GM21576 (cell line): ENCODE measurements around the gene PHLDA3.

ENCODE experiments used
- ATAC-seq: cut with Tn5 transposase; IDR thresholded peaks from one replicate; pipeline ENCODE4 v1.9.1; 2021; ENCODE audit warnings: mild to moderate bottlenecking, moderate library complexity; ENCODE audit not compliant: unreplicated experiment

The PHLDA3 gene

GRCh38 chr1:201466492-201466891 lies 2.5 kb downstream of the PHLDA3 start:
- no peak for ATAC-seq

- ATAC-seq: no peak
These were observed 3.2 kb downstream of the PHLDA3 start for GRCh38 chr1:201465698-201466290.

GRCh38 chr1:201463071-201463552 lies 5.9 kb downstream of the PHLDA3 start:
- ATAC-seq: no peak

- no peak for ATAC-seq
These were observed 7.1 kb downstream of the PHLDA3 start for GRCh38 chr1:201461645-201462441.

GRCh38 chr1:201460814-201461644 lies 8.0 kb downstream of the PHLDA3 start:
- ATAC-seq: no peak

GRCh38 chr1:201459775-201460174 lies 9.2 kb downstream of the PHLDA3 start:
- ATAC-seq: no peak

- ATAC-seq: no peak
These were observed 9.9 kb downstream of the PHLDA3 start for GRCh38 chr1:201459052-201459451.

- no peak for ATAC-seq
These were observed 11.5 kb downstream of the PHLDA3 start for GRCh38 chr1:201457508-201457960.

- no peak for ATAC-seq
These were observed 12.3 kb downstream of the PHLDA3 start for GRCh38 chr1:201456499-201457309.

- ATAC-seq: no peak
These were observed 13.9 kb downstream of the PHLDA3 start for GRCh38 chr1:201455098-201455497.

GRCh38 chr1:201454608-201455007 lies 14.4 kb downstream of the PHLDA3 start:
- ATAC-seq: no peak

- ATAC-seq: no peak
These were observed 16.1 kb downstream of the PHLDA3 start for GRCh38 chr1:201452866-201453265.

GRCh38 chr1:201450721-201451291 lies 18.2 kb downstream of the PHLDA3 start:
- no peak for ATAC-seq

- ATAC-seq: no peak
These were observed 20.0 kb downstream of the PHLDA3 start for GRCh38 chr1:201448990-201449389.

GRCh38 chr1:201447903-201448871 lies 20.8 kb downstream of the PHLDA3 start:
- no peak for ATAC-seq

GRCh38 chr1:201445310-201445709 lies 23.7 kb downstream of the PHLDA3 start:
- ATAC-seq: no peak

- no peak for ATAC-seq
These were observed 24.2 kb downstream of the PHLDA3 start for GRCh38 chr1:201444792-201445191.

- ATAC-seq: no peak
These were observed 25.2 kb downstream of the PHLDA3 start for GRCh38 chr1:201443747-201444146.

- no peak for ATAC-seq
These were observed 32.0 kb downstream of the PHLDA3 start for GRCh38 chr1:201436969-201437368.
